Neural cell (in vitro differentiated cells): Measurements from ENCODE around the gene GPR22. TPM values are rescaled to one million over a fixed set of nuclear protein-coding genes. Genes with fewer than 3 reads are reported as not detected.

ENCODE experiments used
- H2AFZ ChIP-seq: fragments of 200-600, 300-800 bp; sonication (generic), shearing (Covaris generic); 2 replicates; pipeline ENCODE4 v1.6.0; 2014; ENCODE audit warnings: low read depth, mild to moderate bottlenecking, antibody characterized with exemption, low read length, moderate library complexity
- H3F3A ChIP-seq: fragments of 200-600 bp; shearing (Covaris generic); 2 replicates; pipeline ENCODE4 v1.6.1; 2016; ENCODE audit warnings: mild to moderate bottlenecking, moderate library complexity, mixed read lengths, antibody characterized with exemption, low read length; ENCODE audit not compliant: insufficient read depth, poor library complexity, severe bottlenecking
- H3K27ac ChIP-seq: fragments of 200-600, 300-800 bp; sonication (generic), shearing (Covaris generic); 2 replicates; pipeline ENCODE4 v1.5.1; 2014; ENCODE audit warnings: mild to moderate bottlenecking, low read length, moderate library complexity
- H3K27me3 ChIP-seq: fragments of 300-800, 200-600 bp; sonication (generic), shearing (Covaris generic); 2 replicates; pipeline ENCODE4 v1.6.0; 2014; ENCODE audit warnings: mild to moderate bottlenecking, low read depth, low read length, moderate library complexity; ENCODE audit not compliant: insufficient read depth
- H3K36me3 ChIP-seq: fragments of 300-800, 200-600 bp; sonication (generic), shearing (Covaris generic); 2 replicates; pipeline ENCODE4 v1.5.1; 2014; ENCODE audit warnings: mild to moderate bottlenecking, antibody characterized with exemption, low read length, moderate library complexity; ENCODE audit not compliant: insufficient read depth
- H3K4me2 ChIP-seq: fragments of 300-800, 200-600 bp; sonication (generic), shearing (Covaris generic); 2 replicates; pipeline ENCODE4 v1.6.0; 2014; ENCODE audit warnings: mild to moderate bottlenecking, low read length
- H3K4me3 ChIP-seq: fragments of 300-800, 200-600 bp; sonication (generic), shearing (Covaris generic); 2 replicates; pipeline ENCODE4 v1.5.1; 2014; ENCODE audit warnings: mild to moderate bottlenecking, low read length, moderate library complexity
- H3K79me2 ChIP-seq: fragments of 200-600 bp; shearing (Covaris generic); replicated peaks from 2 replicates; pipeline ENCODE4 v1.6.0; 2014; ENCODE audit warnings: mild to moderate bottlenecking, low read length, moderate library complexity; ENCODE audit not compliant: insufficient read depth
- H3K9ac ChIP-seq: fragments of 300-800, 200-600 bp; sonication (generic), shearing (Covaris generic); 2 replicates; pipeline ENCODE4 v1.6.1; 2016; ENCODE audit warnings: mild to moderate bottlenecking, low read length, mixed read lengths
- H3K9me2 ChIP-seq: fragments of 200-600 bp; shearing (Covaris generic); 2 replicates; pipeline ENCODE4 v1.6.1; 2016; ENCODE audit warnings: mild to moderate bottlenecking, low read length, mixed read lengths; ENCODE audit not compliant: insufficient read depth
- H3K9me3 ChIP-seq: fragments of 200-600, 300-800 bp; sonication (generic), shearing (Covaris generic); 2 replicates; pipeline ENCODE4 v1.6.1; 2016; ENCODE audit warnings: mild to moderate bottlenecking, mixed run types, low read length, moderate library complexity, mixed read lengths
- H4K20me1 ChIP-seq: fragments of 200-600 bp; shearing (Covaris generic); 2 replicates; pipeline ENCODE4 v1.6.1; 2016; ENCODE audit warnings: mild to moderate bottlenecking, mixed run types; ENCODE audit not compliant: insufficient read depth
- CTCF ChIP-seq: fragments of 450-650 bp; IDR thresholded peaks from 2 replicates; pipeline ENCODE4 v1.5.1; 2014; ENCODE audit warnings: antibody characterized with exemption, mild to moderate bottlenecking, moderate library complexity; ENCODE audit not compliant: poor library complexity, severe bottlenecking
- EP300 ChIP-seq: fragments of 450-650 bp; conservative IDR thresholded peaks from 2 replicates; pipeline ENCODE4 v1.6.1; 2014; ENCODE audit warnings: antibody characterized with exemption, mild to moderate bottlenecking, moderate library complexity; ENCODE audit not compliant: poor library complexity, severe bottlenecking
- EZH2 ChIP-seq: fragments of 200-600, 300-800 bp; shearing (Covaris generic), sonication (generic); IDR thresholded peaks from 2 replicates; pipeline ENCODE4 v1.6.1; 2014; ENCODE audit warnings: antibody characterized with exemption, low read length, borderline replicate concordance, mild to moderate bottlenecking; ENCODE audit not compliant: insufficient read depth, poor library complexity, severe bottlenecking
- MXI1 ChIP-seq: fragments of 450-650 bp; conservative IDR thresholded peaks from 2 replicates; pipeline ENCODE4 v1.6.1; 2014; ENCODE audit warnings: antibody characterized with exemption, mild to moderate bottlenecking; ENCODE audit not compliant: poor library complexity, severe bottlenecking
- POLR2AphosphoS5 ChIP-seq: IDR thresholded peaks from 2 replicates; pipeline ENCODE4 v1.6.1; 2012
- RAD21 ChIP-seq: fragments of 450-650 bp; conservative IDR thresholded peaks from 2 replicates; pipeline ENCODE4 v1.6.1; 2014; ENCODE audit warnings: antibody characterized with exemption, mild to moderate bottlenecking, moderate library complexity
- REST ChIP-seq: IDR thresholded peaks from 2 replicates; pipeline ENCODE4 v1.6.1; 2012; ENCODE audit warnings: borderline replicate concordance
- SMC3 ChIP-seq: fragments of 450-650 bp; conservative IDR thresholded peaks from 2 replicates; pipeline ENCODE4 v1.6.1; 2014; ENCODE audit warnings: antibody characterized with exemption, mild to moderate bottlenecking, moderate library complexity; ENCODE audit not compliant: poor library complexity
- TAF1 ChIP-seq: IDR thresholded peaks from 2 replicates; pipeline ENCODE4 v1.6.1; 2012; ENCODE audit warnings: low read depth
- polyA plus RNA-seq: library from polyadenylated mRNA; depleted of rRNA; stranded (reverse); fragments of >200 nt; gene quantifications from 2 replicates; pipeline ENCODE4 v1.2.3, GENCODE V29; 2014

The GPR22 gene
- polyA plus RNA-seq, 1 donor from 2014 or later = 64.1 TPM

- H3K9me2 ChIP-seq = no peaks in the 10 kb centered on the region
- H3K4me3 ChIP-seq = no peak overlapping the region
- H3K27ac ChIP-seq = no peak overlapping the region
- no peaks in the 10 kb centered on the region for H3K36me3 ChIP-seq
- H3F3A ChIP-seq = no peaks in the 10 kb centered on the region
- no peak overlapping the region for H3K4me2 ChIP-seq
- H4K20me1 ChIP-seq = no peaks in the 10 kb centered on the region
- H3K9me3 ChIP-seq = peaks cover 4% of the 10 kb centered on the region
- H3K9ac ChIP-seq = no peak overlapping the region
- TF ChIP-seq SMC3 (no peak), POLR2AphosphoS5 (no peak), EP300 (no peak), REST (no peak), RAD21 (no peak), CTCF (no peak), TAF1 (no peak), MXI1 (no peak), EZH2 (no peak)
- no peaks in the 10 kb centered on the region for H3K27me3 ChIP-seq
- H3K79me2 ChIP-seq = no peaks in the 10 kb centered on the region
- H2AFZ ChIP-seq = no peak overlapping the region
Observed at GRCh38 chr7:107432261-107432660, 37.6 kb upstream of the GPR22 start.

- TF ChIP-seq CTCF = no peak
- TF ChIP-seq MXI1 = no peak
- no peak for TF ChIP-seq EP300
- no peak for TF ChIP-seq SMC3
- no peak for TF ChIP-seq RAD21
- no peak for TF ChIP-seq REST
- TF ChIP-seq EZH2 = no peak
- TF ChIP-seq POLR2AphosphoS5 = no peak
- TF ChIP-seq TAF1 = no peak
- Histone ChIP-seq H3K27ac (no peak overlapping the region), H3F3A (no peaks in the 10 kb centered on the region)
Observed at GRCh38 chr7:107435749-107436148, 34.1 kb upstream of the GPR22 start.

More at GRCh38 chr7:107435749-107436148, 34.1 kb upstream of the GPR22 start:
- Histone ChIP-seq H3K9me2 (no peaks in the 10 kb centered on the region), H3K79me2 (no peaks in the 10 kb centered on the region), H3K4me2 (no peak overlapping the region), H3K36me3 (no peaks in the 10 kb centered on the region), H3K9ac (no peak overlapping the region), H3K9me3 (peaks cover 4% of the 10 kb centered on the region), H2AFZ (no peak overlapping the region), H3K4me3 (no peak overlapping the region), H4K20me1 (no peaks in the 10 kb centered on the region), H3K27me3 (no peaks in the 10 kb centered on the region)
